HG03378 (cell line): Measurements from ENCODE around the gene PIF1.

Experiments
- ATAC-seq: cut with Tn5 transposase; IDR thresholded peaks from one replicate; pipeline ENCODE4 v1.9.1; 2021; ENCODE audit warnings: mild to moderate bottlenecking, moderate library complexity; ENCODE audit not compliant: unreplicated experiment

PIF1 gene

DNA sequence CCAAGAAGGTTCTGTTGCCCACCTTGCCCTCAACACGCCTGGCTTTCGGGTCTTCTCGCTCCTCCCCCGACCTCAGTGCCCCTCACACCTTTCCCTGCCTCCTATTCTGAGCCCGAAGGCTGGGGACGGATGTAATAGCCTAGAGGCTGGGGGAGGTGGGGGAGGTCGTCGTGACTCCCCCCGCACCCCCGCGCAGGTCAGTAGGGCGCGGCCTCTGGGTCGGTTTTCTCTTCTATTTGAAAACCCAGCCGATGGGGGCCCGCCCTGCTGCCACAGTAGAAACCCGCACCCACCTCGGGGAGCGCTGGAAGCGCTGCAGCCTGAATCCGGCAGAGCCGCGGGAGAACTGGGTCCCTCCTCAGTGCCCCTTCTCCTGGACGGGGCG, 49.1 kb downstream of the PIF1 start:
- no peak for ATAC-seq

DNA sequence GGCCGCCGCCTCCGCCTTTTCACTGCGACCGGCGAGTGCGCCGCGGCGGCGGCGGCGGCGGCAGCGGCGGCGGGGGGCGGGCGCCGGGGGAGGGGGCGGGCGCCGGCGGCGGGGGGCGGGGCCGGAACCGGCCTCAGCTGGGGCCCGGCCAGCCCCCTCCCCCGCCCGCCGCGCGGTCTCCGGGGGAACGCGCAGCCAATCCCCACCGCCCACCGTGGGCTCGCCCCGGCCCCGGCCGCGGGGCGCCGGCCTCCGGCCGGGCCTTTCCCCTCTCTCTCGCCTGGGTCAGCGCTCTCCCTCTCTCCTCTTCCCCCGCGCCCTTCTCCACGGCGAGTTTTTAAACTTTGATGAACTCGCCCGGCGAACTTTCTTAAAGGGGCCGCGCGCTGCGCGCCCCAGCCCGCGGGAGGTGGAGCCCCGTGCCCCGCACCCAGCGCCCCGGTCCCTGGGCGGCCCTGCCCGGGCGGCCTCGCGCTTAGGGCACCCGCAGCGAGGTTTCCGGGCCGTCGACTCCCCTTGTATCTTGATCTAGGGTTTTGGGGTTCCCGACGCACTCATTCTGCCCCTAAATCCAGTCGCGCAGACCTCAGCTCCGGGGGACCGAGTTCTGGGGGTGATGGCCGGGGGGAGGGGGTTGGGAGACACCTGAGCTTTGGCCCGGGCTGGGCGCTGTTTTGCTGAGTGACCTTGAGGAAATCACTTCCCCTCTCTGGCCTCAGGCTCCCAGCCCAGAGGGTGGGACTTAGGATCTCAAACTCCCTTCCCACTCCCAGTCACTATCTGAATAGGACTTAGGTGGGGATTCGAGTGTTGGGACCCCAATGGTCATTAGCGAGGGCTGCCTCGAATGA, 49.7 kb downstream of the PIF1 start, which contains the start of gene RBPMS2:
TSS of gene RBPMS2 (minus strand) at position 39 of the 851 bp plus-strand sequence. CDS start 270 bp downstream, outside the sequence.
- ATAC-seq = no peak

DNA sequence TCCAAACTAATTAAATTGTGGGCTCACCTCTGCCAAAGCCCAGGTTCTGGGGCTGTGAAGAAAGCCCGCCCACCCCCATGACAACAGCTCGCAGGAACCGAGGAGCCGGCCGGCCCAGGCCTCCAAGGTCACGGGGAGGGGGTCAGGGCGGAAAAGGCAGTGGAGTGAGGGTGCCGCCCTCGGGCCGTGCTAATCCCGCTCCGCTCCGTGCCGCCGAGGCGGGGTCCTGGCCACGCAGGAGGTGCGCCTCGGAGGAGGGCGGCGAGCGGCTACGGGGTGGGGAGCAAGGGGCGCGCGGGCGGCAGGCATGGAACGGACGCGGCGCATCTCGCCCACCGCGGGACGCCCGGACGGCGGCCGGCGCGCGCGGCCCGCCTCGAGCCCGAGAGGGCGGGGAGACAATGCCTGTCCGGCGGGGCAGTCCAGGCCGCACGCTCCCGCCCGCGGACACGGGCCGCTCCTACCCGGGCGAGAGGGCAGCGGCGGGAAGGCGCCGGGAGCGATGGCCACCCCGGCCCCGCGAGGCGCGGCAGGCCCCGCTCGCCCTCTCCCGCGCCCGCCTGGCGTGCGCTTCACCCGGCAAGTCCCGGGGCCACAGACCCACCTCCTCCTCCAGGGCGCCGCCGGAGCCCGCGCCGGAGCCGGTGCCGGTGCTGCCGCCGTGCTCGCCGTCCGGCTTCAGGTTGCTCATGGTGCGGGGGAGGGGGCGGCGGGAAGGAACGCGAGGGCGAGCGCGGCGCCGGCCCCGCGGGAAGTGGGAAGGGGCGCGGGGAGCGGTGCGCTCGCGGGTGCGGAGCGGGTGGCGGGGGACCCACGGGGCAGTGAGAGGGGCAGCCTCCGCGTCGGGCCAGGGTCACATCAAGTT, 50.6 kb downstream of the PIF1 start:
- no peak for ATAC-seq

DNA sequence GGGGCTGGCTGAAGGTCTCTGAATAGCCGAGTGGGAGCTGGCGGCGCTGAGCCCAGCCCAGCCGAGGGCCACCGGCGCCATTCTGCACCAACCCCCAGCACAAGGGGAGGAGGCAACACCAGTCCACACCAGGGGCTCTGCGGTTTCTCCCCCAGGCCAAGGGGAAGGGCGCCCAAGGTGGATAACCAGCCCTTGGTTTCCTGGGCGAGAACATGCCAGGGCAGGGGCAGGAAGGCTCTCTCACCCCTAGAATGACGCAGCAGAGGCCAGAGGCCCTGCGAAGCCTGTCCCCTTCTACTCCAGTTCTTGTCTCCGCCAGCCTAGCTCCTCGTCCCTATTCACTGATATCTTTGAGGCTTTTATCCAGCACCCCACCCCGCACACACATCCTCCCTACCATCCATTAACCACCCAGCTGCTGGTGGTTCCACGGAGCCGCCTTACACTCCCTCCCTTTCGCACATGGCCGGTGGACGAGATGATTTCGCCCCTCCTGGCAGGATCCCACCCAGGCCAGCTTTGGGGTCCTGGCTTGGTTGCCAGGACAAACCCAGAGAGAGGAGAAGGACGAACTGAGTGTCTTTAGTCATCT, 51.3 kb downstream of the PIF1 start:
- no peak for ATAC-seq

DNA sequence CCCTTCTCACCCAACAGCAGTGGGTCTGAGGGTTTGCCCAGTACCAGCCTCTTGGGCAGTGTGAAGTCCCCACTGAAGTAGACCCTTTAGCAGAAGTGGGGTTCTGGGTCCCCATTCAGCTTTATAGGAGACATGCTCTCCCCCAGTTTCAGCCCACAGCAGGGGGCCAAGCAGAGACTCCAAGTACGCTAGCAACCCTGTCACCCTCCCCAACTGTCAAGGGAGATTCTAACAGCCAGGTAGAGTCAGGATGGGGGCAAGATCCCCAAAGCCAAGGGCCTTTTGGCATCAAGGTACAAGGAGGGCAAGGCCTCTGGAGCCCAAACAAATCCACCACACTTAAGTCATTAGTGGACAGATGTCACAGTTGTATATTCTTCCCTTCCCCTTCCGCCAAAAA, 51.8 kb downstream of the PIF1 start:
- ATAC-seq = no peak

DNA sequence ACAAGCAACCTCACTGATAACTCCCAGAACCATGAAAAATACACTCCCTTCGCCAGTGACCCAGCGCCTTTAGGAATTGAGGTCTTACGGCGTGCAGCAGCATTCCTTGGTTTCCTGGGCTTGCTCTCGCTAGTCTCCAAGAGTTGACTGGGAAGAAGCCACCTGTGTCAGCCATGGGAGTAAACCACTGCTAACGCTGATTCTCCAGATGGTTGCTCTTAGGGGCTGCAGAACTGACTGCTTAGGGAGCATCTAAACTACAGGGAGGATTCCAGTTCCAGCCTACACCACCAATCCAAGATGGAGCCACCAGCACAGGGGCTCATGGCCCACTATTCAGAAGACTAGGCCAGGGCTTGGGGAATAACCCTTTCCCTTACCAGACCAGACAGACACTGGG, 52.5 kb downstream of the PIF1 start:
- no peak for ATAC-seq

DNA sequence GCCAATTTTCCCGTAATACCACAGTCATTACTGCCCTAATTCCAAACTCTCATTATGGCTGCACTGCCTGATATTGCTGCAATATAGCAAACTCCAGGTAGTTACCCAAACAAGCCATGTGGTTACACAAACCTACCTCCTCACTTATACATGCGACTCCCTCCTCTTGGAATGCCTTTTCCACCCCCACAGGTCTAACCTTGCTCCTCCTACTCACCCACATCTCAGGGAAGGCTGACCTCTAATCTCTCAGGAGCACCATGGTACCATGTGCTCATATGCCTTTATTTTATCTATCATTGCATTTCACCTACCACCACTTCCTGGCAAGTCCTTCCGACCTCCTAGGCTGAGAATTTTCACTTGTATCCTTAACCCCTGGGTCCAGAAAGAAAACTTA, 53.0 kb downstream of the PIF1 start:
- ATAC-seq = no peak

DNA sequence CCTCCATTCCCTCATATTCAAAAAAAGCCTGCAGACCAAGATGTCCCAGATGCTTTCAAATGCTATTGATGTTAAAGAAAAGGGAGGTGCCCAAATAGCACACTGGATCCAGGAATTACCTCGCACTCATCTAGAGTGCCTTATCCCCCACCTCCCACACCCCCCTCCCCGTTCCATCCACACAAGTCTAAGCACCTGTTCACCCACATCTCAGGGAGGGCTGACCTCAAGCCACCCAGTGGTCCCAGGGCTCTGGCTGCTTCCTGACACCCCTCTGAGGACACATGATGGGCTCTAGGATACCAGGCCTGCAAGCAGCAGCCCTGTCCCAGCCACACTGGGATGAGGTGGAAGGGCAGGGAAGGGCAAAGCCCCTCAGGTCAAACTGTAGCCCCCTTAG, 54.8 kb downstream of the PIF1 start:
- no peak for ATAC-seq

DNA sequence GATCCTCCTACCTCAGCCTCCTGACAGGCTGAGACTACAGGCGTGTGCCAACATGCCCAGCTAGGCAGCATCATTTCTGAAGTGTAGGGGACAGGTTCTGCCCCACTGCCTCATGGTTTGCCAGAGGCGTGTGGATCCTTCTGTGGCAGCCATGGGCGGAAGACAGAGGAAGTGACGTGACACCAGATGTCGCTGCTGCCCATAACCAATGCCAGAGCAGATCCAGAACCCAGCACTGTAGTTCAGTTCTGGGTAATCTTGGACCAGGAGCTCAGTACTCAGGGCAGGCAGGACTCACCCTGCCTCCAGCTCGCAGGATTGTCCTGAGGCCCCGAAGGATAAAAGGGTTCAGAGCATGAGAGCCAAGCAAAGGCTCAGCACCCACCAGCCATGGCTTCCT, 58.2 kb downstream of the PIF1 start:
- ATAC-seq = no peak

DNA sequence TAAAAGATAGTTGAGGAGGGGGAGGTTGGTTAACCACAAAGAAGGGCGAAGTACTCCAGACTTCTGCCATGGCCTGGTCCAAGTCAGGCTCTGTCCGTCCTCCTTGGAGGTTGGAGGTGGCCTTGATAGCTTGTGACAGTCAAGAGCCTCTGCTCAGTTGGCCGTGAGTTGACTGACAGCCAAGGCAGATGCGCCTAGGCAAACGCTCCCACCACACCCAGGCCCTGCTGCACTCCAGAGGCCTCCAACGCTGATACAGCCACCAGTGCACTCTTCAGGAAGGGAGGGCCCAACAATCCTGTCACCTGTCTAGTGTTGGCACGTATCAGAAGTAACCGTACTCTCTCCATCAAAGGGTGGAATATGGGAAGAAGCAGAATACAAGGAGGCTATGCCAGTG, 59.4 kb downstream of the PIF1 start:
- no peak for ATAC-seq
